Activated naive CD4-positive, alpha-beta T cell treated with Interleukin-2 at 50 U/mL for 16 hours (primary cell): Measurements from ENCODE around the gene TRIM65.
"Not testable (repeated sequence)": the region's sequence is repeated elsewhere in the genome, so short reads cannot be mapped to it uniquely, and the experiment has no call there.

Experiments used
- DNase-seq: peaks from one replicate; pipeline ENCODE4 v3.0.0-alpha.2; 2020

Gene TRIM65

GRCh38 chr17:75895370-75896155, 1.2 kb downstream of the TRIM65 start:
- DNase-seq, result no peak

- DNase-seq, result no peak
Measured at GRCh38 chr17:75894049-75894733, 2.6 kb downstream of the TRIM65 start.

GRCh38 chr17:75893305-75894048, 3.3 kb downstream of the TRIM65 start:
- no peak for DNase-seq

GRCh38 chr17:75892556-75893224, 4.1 kb downstream of the TRIM65 start:
- DNase-seq, result no peak

GRCh38 chr17:75891605-75892555, 4.9 kb downstream of the TRIM65 start:
- no peak for DNase-seq

GRCh38 chr17:75891022-75891604, 5.6 kb downstream of the TRIM65 start:
- no peak for DNase-seq

GRCh38 chr17:75889454-75889853, 7.3 kb downstream of the TRIM65 start:
- DNase-seq, result no peak

- DNase-seq, result no peak
Measured at GRCh38 chr17:75888484-75888883, 8.3 kb downstream of the TRIM65 start.

- not testable (repeated sequence) for DNase-seq
Measured at GRCh38 chr17:75885860-75886259, 10.9 kb downstream of the TRIM65 start.

GRCh38 chr17:75885431-75885830, 11.3 kb downstream of the TRIM65 start:
- no peak for DNase-seq

GRCh38 chr17:75881678-75882454, 14.9 kb downstream of the TRIM65 start:
- no peak for DNase-seq

- no peak for DNase-seq
Measured at GRCh38 chr17:75880266-75880665, 16.5 kb downstream of the TRIM65 start.

GRCh38 chr17:75878174-75878998, 18.4 kb downstream of the TRIM65 start, which contains the start of gene TRIM47:
Gene TRIM47 (minus strand): TSS chr17:75878581. CDS start chr17:75878548, 33 bp downstream.
- DNase-seq, result no peak

GRCh38 chr17:75877752-75878173, 19.0 kb downstream of the TRIM65 start:
- peak; percentile 79 for DNase-seq

GRCh38 chr17:75876938-75877751, 19.6 kb downstream of the TRIM65 start:
- DNase-seq, result peak; percentile 33

- DNase-seq, result peak; percentile 67
Measured at GRCh38 chr17:75876190-75876937, 20.4 kb downstream of the TRIM65 start.

- DNase-seq, result no peak
Measured at GRCh38 chr17:75875940-75876189, 20.9 kb downstream of the TRIM65 start.
